22Rv1 (cell line): Measurements from ENCODE around the gene TTL.

Source experiments
- CTCF ChIP-seq: fragments of 450-650 bp; IDR thresholded peaks from 2 replicates; pipeline ENCODE4 v1.5.1; 2017; ENCODE audit warnings: mild to moderate bottlenecking
- ZFX ChIP-seq: fragments of 450-650 bp; IDR thresholded peaks from 2 replicates; pipeline ENCODE4 v1.6.1; 2017; ENCODE audit warnings: antibody characterized with exemption, borderline replicate concordance

DNA sequence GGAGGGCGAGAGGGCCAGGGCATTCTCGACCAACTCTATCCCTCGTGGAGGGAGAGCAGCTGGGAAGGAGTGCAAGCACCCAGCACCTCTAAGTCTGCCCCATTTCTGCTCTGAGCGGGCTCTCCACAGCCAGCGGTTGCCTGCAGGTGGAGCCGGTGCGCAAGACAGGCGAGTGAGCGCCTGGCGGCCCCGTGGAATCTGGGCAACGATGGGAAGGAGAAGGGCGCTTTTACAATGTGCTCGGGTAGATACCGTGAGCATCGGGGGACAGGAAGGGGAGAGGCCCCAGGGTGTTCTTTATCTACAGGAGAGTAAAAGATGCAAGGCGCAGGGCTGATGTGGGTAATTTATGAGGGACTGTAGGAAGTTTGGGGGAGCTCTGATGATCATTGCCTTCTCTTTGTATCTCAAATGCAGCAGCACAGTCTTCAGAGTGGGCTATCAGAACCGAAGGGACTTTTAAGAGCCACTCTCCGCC is 867 bp upstream of the TTL start:
- TF ChIP-seq CTCF (peak; percentile 92), ZFX (no peak)
